Adrenal gland (tissue), 12 donors: ENCODE measurements around the gene FCHSD2. TPM values are rescaled to one million over a fixed set of nuclear protein-coding genes. Genes with fewer than 3 reads are reported as not detected.
A peak's percentile ranks its signal among the peaks of the same experiment; 100 is the strongest.

Experiments
- DNase-seq, 7 donors: peaks; one replicate each; pipeline ENCODE4 v3.0.0-alpha.2; 2019 to 2020
- H3K27ac ChIP-seq, 5 donors: fragments of 200-600 bp; sonication (generic) in 4 of 5; 1 replicate in 3 of 5; 2 replicates in 2 of 5; pipeline versions ENCODE4 v1.5.1 to v1.8.0; 2016 to 2020; ENCODE audit warnings: mild to moderate bottlenecking in 1 of 5
- H3K27me3 ChIP-seq: fragments of 200-600 bp; 2 replicates; pipeline ENCODE4 v1.8.0; 2021
- H3K36me3 ChIP-seq, 2 donors: fragments of 200-600 bp; replicated peaks in 1 of 2; 1 replicate in 1 of 2; 2 replicates in 1 of 2; pipeline versions ENCODE4 v1.5.1 to v1.8.0; 2018 to 2022
- H3K4me1 ChIP-seq, 2 donors: fragments of 200-600 bp; replicated peaks in 1 of 2; 1 replicate in 1 of 2; 2 replicates in 1 of 2; pipeline versions ENCODE4 v1.5.1 to v1.8.0; 2018 to 2021
- H3K4me3 ChIP-seq, 4 donors: fragments of 200-600 bp; sonication (generic) in 3 of 4; one replicate each; pipeline ENCODE4 v1.5.1; 2016 to 2018
- H3K9me3 ChIP-seq, 3 donors: fragments of 200-600 bp; sonication (generic) in 1 of 3; replicated peaks in 1 of 3; 1 replicate in 2 of 3; 2 replicates in 1 of 3; pipeline versions ENCODE4 v1.5.1 to v1.8.0; 2016 to 2021
- CTCF ChIP-seq, 6 experiments: fragments of 450-650 bp in 4 of 6; fragments of 200-600 bp in 2 of 6; sonication (generic) in 1 of 6; IDR thresholded peaks; 1 replicate in 5 of 6; 2 replicates in 1 of 6; pipeline versions ENCODE4 v1.5.1 to v1.8.0; 2016 to 2021; ENCODE audit warnings: antibody characterized with exemption in 6 of 6, mild to moderate bottlenecking in 2 of 6, moderate library complexity in 1 of 6
- POLR2A ChIP-seq, 2 donors: fragments of 450-650 bp; IDR thresholded peaks; one replicate each; pipeline ENCODE4 v1.6.1; 2017; ENCODE audit warnings: antibody characterized with exemption in 2 of 2, mild to moderate bottlenecking in 2 of 2, moderate library complexity in 1 of 2
- WGBS, 4 donors: extraction: QIAGEN DNeasy Blood & Tissue Kit in 2 of 4; methylation state at CpG; one replicate each; pipeline versions ENCODE4 v1.1.5 to v1.1.7; 2013 to 2017; 5-methylcytosine and 5-hydroxymethylcytosine counted together
- intact Hi-C, 2 donors: fragments of 100-400 bp; cut with DNase I; formaldehyde crosslinking; loops; one replicate each; pipeline versions ENCODE4 v1.14.1 to v1.15.0; 2022 to 2023
- polyA plus RNA-seq, 3 donors: library from polyadenylated mRNA; stranded (reverse); fragments of 200-250 nt in 2 of 3; fragments of 350-450 nt in 1 of 3; fragmentation: Illumina TruSeq in 1 of 3; extraction: RNeasy Lipid Tissue Mini Kit (QIAGEN cat#74804) in 1 of 3; gene quantifications; one replicate each; pipeline ENCODE4 v1.2.3, GENCODE V29; 2013 to 2014
- total RNA-seq, 9 donors: library from RNA; depleted of rRNA in 4 of 9; stranded (reverse); fragments of >200 nt in 4 of 9; fragments of 120-200 nt in 1 of 9; fragmentation: NEBNext Ultra II Directional in 1 of 9; extraction: Animal tissue kit (Norgen Biotek cat#: 25700) in 1 of 9; gene quantifications; one replicate each; pipeline versions ENCODE4 v1.1.0 to v1.2.4, GENCODE V29; 2013 to 2023
- donor health status: healthy with polysubstance abuse.
- donor health status: Bipolar disorder and iron deficiency.
- donor health status: DM: yes; HTN: yes; CAD: no.
- donor health status: DM: no; HTN: no; CAD: no.
- donor health status: DM: no; HTN: no; CAD: no.
- donor health status: DM: yes; HTN: yes; CAD: no.

FCHSD2 gene
- total and polyA plus RNA-seq, 12 donors: 14.6 to 67.2 (median 32.7) TPM

GRCh38 chr11:73182824-73183321 lies 40.8 kb upstream of the FCHSD2 start:
- Histone ChIP-seq H3K27me3 (no peaks in the 10 kb centered on the region), H3K27ac (peak overlapping the region in 3 of 5 donors; percentile 43 to 64 (median 57)), H3K4me3 (peak overlapping the region in 1 of 4 donors; percentile 8), H3K9me3 (no peaks in the 10 kb centered on the region), H3K36me3 (no peaks in the 10 kb centered on the region), H3K4me1 (peaks cover 10 to 20% of the 10 kb centered on the region in 2 donors)
- 19 to 52% (median 36%) methylated on average over 3 of the region's 3 CpGs for WGBS, 4 donors
- intact Hi-C loops: no loop called here
- TF ChIP-seq POLR2A (IDR thresholded peaks at IDR 0.05) (no peak), CTCF (IDR thresholded peaks at IDR 0.05) (peak in 3 of 6 experiments; percentile 15 to 30 (median 29))
- peak in 6 of 7 donors; percentile 82 to 88 (median 83) for DNase-seq

- intact Hi-C loops: loop anchor here (2.0 to 10.0 kb wide), 3 partner anchors 350 to 464 kb away; no protein-coding TSS in a partner anchor
- WGBS, 4 donors: 88 to 94% (median 89%) methylated on average over 4 of the region's 4 CpGs
- Histone ChIP-seq H3K36me3 (no peaks in the 10 kb centered on the region), H3K9me3 (no peaks in the 10 kb centered on the region), H3K4me3 (no peak overlapping the region), H3K27ac (no peak overlapping the region), H3K4me1 (peaks cover 23 to 48% of the 10 kb centered on the region in 2 donors), H3K27me3 (no peaks in the 10 kb centered on the region)
- TF ChIP-seq POLR2A (IDR thresholded peaks at IDR 0.05): no peak
- TF ChIP-seq CTCF (IDR thresholded peaks at IDR 0.05): no peak
- DNase-seq: no peak
These were observed 36.6 kb upstream of the FCHSD2 start for GRCh38 chr11:73178681-73179080.

DNA sequence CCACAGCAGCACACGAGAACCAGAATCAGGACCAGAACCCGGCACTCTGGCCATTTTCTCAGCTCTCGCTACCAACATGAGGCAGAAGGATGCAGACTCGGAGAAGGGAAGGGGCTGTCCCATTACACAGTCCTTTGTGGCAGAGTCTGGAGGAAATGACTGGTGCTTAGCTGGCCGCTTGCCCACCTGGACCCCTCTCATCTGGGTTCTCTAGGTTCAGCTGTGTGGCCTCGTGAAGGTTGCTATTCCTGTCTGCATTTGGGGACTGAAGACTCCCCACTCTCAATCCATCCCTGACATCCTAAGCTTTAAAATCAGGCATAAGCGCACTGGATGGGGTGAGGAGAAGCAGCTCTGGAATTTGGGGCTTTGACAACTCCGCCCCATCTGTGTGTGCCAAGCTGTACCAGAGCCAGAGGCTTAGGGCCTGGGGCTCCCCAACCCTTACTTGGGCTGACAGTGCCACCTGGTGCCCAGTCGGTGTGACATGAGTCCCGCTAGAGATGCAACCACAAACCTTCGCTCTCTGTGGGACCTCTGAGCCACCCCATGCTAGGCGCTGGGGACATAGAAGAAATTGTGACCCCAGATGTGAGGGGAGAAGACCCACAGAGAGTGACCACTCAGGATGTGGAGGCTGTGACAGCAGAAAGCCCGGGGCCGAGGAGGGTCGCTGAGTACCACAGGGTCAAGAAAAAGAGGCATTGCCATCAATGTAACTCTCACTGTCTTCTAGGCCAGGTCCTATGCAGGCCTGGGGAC lies 35.8 kb upstream of the FCHSD2 start:
- Histone ChIP-seq H3K36me3 (no peaks in the 10 kb centered on the region), H3K27me3 (no peaks in the 10 kb centered on the region), H3K4me1 (peaks cover 18 to 41% of the 10 kb centered on the region in 2 donors), H3K9me3 (no peaks in the 10 kb centered on the region), H3K4me3 (no peak overlapping the region), H3K27ac (peak overlapping the region; percentile 3 to 87 (median 62))
- 15 to 40% (median 34%) methylated on average over 10 to 15 of the region's 15 CpGs for WGBS, 4 donors
- intact Hi-C loops: loop anchor here (2.0 to 10.0 kb wide), 3 partner anchors 349 to 463 kb away; no protein-coding TSS in a partner anchor
- peak; percentile 84 to 95 (median 93) for DNase-seq
- TF ChIP-seq POLR2A (IDR thresholded peaks at IDR 0.05): no peak
- TF ChIP-seq CTCF (IDR thresholded peaks at IDR 0.05): peak; percentile 72 to 96 (median 90)

GRCh38 chr11:73177380-73177777 lies 35.3 kb upstream of the FCHSD2 start:
- H3K36me3 ChIP-seq: no peaks in the 10 kb centered on the region
- H3K27ac ChIP-seq: peak overlapping the region; percentile 3 to 87 (median 62)
- no peaks in the 10 kb centered on the region for H3K27me3 ChIP-seq
- intact Hi-C loops: loop anchor here in 1 of 2 donors (5.0 to 10.0 kb wide), 2 partner anchors 350 to 463 kb away; no protein-coding TSS in a partner anchor
- 15 to 34% (median 17%) methylated on average over 3 of the region's 3 CpGs; no CpG with 5 or more reads in 1 of the 4 donors for WGBS, 4 donors
- TF ChIP-seq POLR2A (IDR thresholded peaks at IDR 0.05) (no peak), CTCF (IDR thresholded peaks at IDR 0.05) (no peak)
- H3K9me3 ChIP-seq: no peaks in the 10 kb centered on the region
- H3K4me1 ChIP-seq: peaks cover 13 to 35% of the 10 kb centered on the region in 2 donors
- H3K4me3 ChIP-seq: no peak overlapping the region
- DNase-seq: peak in 6 of 7 donors; percentile 69 to 80 (median 76)
